GM21717 (cell line): ENCODE measurements around the gene TBX10.

Source experiments
- ATAC-seq: cut with Tn5 transposase; IDR thresholded peaks from one replicate; pipeline ENCODE4 v1.9.1; 2021; ENCODE audit warnings: mild to moderate bottlenecking, moderate library complexity; ENCODE audit not compliant: unreplicated experiment

Gene TBX10

GRCh38 chr11:67617243-67617953 is 22.2 kb downstream of the TBX10 start:
- no peak for ATAC-seq

DNA sequence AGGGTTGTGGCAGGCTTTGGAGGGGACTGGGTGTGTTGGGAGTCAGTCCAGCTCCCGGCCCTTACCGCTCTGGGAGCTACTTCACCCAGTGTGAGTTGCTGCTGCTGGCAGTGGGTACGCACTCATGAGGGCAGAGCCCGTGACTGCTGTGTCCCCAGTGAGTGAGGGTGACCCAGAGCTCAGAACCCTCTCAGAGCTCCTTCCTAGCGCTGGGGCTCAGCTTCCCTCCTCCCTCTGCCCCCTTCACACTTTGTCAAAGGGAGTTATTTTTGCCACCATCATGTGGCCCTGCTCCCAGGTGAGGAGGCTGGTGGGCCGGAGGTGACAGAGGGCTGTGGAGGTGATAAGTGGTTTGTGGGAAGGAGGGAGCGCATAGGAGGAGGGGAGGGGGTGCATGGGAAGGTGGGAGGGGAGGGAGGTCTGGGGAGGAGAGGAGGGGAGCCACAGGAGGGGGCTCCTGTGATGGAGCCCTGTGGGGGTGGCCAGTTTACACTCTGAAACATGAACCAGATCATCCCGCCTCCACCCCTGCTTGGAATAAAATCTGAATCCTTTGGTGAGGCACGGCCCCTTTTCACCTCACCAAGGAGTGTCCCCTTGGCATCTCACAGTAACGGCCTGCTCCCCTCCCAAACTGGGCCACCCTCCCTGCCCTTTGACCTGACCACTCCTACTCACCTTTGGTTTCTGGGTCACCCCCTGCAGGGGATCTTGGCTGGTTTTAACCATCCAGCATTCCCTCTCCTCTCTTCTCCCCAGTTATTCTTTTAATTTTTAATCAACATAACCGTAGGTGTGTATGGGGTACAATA is 22.9 kb downstream of the TBX10 start:
- no peak for ATAC-seq

GRCh38 chr11:67615728-67616430 is 23.7 kb downstream of the TBX10 start:
- ATAC-seq = no peak

GRCh38 chr11:67614730-67615714 is 24.5 kb downstream of the TBX10 start:
- ATAC-seq = no peak

GRCh38 chr11:67613960-67614715 is 25.4 kb downstream of the TBX10 start:
- ATAC-seq = peak; percentile 69

- ATAC-seq = no peak
These were observed 26.1 kb downstream of the TBX10 start for GRCh38 chr11:67613313-67613959.

DNA sequence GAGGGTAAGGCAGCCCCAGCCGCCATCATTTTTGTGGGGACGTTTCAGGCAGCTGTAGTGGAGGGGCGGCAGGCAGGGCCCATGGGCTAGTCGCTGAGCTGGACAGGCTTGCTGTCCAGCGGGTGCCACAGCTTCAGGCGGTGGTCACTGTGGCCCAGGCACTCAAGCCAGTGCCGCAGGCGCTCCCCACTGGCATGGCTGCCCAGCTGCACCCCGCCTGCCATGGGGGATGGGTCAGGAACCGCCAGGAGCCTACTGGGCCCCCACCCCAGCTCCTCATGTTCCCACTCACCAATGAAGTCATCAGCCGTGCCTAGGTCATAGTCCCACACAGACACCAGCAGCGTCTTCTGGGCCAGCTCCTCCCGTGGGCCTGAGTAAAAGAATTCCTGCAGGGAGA is 26.8 kb downstream of the TBX10 start:
- ATAC-seq = no peak

- no peak for ATAC-seq
These were observed 27.6 kb downstream of the TBX10 start for GRCh38 chr11:67611704-67612587.

DNA sequence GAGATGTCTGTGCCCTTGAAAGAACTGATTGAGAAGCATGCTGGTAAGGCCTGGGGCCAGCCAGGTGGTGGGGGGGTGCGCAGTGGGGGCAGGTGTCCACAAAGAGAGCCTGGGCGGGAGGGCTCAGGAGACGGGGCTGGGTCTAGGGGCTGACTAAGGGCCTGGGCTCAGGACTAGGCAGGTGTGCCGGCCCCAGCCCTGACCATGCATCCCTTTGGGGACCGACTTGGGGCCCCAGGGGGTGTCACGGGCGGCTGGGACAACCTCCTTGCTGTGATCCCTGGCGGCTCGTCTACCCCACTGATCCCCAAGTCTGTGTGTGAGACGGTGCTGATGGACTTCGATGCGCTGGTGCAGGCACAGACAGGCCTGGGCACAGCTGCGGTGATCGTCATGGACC is 28.4 kb downstream of the TBX10 start:
- ATAC-seq = no peak

- no peak for ATAC-seq
These were observed 29.2 kb downstream of the TBX10 start for GRCh38 chr11:67610302-67610868.

DNA sequence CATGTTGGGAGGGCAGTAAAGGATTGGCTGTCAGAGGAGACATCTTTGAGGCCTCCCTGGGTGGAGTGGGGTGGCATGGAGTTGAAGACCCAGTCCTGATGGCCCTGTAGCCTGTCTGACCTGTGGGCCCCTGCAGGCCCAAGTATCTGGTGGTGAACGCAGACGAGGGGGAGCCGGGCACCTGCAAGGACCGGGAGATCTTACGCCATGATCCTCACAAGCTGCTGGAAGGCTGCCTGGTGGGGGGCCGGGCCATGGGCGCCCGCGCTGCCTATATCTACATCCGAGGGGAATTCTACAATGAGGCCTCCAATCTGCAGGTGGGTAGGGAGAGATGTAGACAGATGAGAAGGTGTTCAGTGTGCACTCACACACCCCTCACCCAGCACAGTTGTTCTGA is 30.2 kb downstream of the TBX10 start:
- ATAC-seq = no peak

GRCh38 chr11:67608486-67608885 is 31.1 kb downstream of the TBX10 start:
- ATAC-seq = no peak

GRCh38 chr11:67607507-67607906 is 32.1 kb downstream of the TBX10 start:
- ATAC-seq = no peak

GRCh38 chr11:67606492-67607295 is 32.9 kb downstream of the TBX10 start, which contains the start of gene NDUFV1:
TSS of gene NDUFV1 (plus strand) at chr11:67606936. CDS start at chr11:67607005, 69 bp downstream.
- peak; percentile 83 for ATAC-seq

- peak; percentile 22 for ATAC-seq
These were observed 33.5 kb downstream of the TBX10 start for GRCh38 chr11:67606093-67606491.

- ATAC-seq = no peak
These were observed 34.1 kb downstream of the TBX10 start for GRCh38 chr11:67605231-67606011.
